Activated CD4-positive, CD25-positive, alpha-beta regulatory T cell (primary cell): ENCODE measurements around the gene IZUMO4.

Experiments
- DNase-seq, 4 experiments: peaks; one replicate each; lab custom pipeline; 2025; lab: John Stamatoyannopoulos, UW

The IZUMO4 gene

GRCh38 chr19:2059422-2060201, 37.1 kb upstream of the IZUMO4 start:
- no peak for DNase-seq

GRCh38 chr19:2060884-2061494, 35.7 kb upstream of the IZUMO4 start:
- no peak for DNase-seq

DNA sequence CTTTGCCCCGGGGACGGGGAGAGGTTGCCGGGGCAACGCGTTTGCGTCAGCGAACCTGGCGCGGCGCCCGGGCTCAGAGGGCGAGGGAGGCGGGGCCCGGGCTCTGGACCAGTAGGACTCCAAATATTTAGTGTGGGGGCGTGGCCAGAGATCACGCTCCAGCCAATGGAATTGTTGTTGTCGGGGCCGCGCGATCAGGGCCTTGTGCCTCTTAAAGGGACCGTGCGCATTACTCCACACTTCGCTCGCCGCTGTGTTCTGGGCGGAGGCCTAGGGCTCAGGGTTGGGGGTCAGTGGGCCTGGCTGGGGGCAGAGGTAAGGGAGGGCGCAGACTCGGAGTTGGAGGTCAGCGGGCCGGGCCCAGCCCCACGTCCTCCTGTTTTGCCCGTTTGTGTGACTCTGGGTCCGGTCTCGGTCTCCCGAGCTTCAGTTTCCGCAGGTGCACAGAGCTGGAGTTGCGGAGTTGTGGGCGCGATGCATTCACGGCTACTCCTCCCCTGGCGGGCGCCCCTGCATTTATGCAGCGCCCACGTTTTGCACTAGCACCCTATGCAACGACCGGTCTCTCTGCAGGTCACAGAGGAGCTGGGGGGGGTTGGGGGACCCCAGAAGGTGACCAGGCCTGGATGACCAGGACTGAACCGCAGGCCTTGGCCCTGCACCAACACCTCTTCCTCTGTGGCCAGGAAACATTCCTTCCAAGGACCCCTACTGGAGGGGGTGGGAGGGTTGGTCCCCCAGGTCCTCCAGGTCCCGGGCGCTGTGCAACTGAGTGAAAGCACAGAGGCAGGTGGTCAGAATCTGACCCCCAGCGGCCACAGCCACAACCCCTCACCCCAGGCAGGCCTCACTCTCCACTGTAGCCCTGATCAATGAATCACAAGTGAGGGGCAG, 35.0 kb upstream of the IZUMO4 start:
- peak; percentile 99 for DNase-seq

DNA sequence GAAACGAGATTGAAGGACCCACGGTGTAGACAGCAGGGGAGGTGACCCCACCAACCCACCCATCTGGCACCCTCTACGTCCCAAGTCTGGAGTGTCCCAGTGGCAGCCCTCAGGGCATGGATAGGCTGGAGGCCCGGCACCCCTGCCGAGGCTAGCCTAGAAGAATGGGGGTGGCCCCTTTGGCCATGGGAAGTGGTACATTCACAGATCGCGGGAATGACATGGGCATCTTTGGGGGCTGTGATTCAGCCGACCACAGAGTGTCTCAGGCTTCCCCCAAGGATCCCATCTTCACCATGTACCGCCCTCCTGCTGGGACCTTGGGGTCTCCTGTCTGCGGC, 34.4 kb upstream of the IZUMO4 start:
- DNase-seq: no peak

- DNase-seq: no peak
These were observed 33.9 kb upstream of the IZUMO4 start for GRCh38 chr19:2062770-2063169.

- DNase-seq: no peak
These were observed 32.9 kb upstream of the IZUMO4 start for GRCh38 chr19:2063824-2064223.

DNA sequence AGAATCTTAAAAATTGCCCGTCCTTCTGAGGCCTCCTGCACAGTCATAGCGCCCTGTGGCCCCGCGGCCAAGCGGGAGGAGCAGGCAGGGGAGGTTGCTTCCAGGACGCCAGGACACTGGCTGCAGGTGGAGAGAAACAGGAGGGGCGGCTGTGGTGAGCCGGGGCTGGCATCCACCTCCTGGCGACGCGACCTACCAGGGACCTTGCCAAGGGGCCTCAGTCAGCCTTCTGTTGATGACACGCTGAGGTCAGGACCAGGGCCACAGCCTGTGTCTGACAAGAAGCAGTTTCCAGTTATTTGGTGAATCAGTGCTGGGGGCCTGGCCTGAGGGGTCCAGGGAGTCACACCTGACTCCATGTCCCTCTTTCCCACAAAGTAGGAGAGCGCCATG, 32.3 kb upstream of the IZUMO4 start:
- DNase-seq: no peak

- no peak for DNase-seq
These were observed 31.8 kb upstream of the IZUMO4 start for GRCh38 chr19:2064788-2065524.

DNA sequence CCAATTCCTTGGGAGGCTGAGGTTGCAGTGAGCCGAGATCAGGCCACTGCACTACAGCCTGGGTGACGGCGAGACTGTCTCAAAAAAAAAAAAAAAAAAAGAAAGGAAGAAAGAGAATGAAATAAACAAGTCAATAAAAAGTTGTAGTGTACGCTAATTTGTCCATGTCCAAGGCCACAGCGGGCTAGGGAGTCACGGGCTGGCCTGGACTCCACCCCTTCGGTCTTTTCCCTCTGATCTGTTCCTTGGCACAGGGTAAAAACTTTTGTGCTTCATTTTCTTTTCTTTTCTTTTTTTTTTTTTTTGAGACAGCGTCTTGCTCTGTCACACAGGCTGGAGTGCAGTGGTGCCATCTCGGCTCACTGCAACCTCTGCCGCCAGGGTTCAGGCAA, 26.3 kb upstream of the IZUMO4 start:
- no peak for DNase-seq

GRCh38 chr19:2070986-2071673, 25.6 kb upstream of the IZUMO4 start:
- no peak for DNase-seq

DNA sequence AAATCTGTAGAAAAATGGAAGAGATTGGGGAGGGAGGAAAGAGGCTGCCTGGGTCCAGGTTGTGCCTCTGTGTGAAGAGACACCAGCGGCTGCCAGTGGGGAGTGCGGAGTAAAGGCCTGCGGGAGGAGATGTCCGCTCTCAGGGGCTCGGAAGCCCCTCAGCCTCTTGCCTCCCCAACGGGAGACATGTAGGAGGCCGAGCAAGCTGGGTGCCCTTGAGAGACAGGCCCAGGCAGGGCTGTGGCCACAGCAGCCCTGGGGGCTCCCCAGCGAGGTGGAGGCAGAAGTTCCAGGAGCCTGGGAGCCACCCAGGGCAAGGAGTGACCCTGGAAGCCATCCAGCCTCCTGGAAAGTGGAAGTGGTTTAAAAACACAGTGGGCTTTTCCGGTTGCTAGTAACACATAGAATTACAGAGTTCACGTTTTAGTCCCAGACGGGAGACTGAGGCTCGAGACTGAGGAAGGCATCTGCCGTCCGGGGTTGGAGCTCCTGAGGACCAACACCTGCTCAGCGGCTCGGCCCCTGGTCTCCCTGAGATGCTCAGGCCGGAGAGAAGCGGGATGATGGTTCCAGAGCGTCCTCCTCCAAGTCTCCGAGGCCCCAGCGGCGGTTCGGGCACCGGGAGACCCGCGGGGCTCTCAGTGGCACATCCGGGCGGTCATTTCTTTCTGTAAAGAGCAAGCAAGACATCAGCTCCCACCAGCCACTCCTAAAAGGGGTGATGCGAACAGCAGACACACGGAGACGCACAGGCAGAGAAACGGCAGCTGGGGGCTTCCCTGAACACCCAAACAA, 23.8 kb upstream of the IZUMO4 start:
- no peak for DNase-seq

- DNase-seq: no peak
These were observed 20.2 kb upstream of the IZUMO4 start for GRCh38 chr19:2076526-2076944.

DNA sequence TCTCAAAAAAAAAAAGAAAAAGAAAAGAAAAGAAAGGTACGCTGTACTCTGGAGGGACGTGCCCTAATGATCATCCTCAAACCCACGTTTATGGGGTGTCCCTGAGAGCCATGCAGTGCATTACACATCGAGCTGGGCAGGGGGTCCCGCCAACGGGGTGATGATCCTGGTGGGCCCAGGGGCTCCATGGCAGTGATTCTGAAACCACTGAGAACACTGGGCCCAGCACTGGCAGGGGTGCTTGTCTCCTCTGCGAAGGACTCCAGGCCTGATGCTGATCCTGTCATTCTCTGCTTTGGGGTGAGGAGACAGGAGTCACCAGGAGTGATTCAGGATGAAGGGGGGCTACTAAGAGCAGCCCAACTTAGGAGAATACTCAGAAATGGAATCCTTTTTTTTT, 19.3 kb upstream of the IZUMO4 start:
- DNase-seq: no peak

DNA sequence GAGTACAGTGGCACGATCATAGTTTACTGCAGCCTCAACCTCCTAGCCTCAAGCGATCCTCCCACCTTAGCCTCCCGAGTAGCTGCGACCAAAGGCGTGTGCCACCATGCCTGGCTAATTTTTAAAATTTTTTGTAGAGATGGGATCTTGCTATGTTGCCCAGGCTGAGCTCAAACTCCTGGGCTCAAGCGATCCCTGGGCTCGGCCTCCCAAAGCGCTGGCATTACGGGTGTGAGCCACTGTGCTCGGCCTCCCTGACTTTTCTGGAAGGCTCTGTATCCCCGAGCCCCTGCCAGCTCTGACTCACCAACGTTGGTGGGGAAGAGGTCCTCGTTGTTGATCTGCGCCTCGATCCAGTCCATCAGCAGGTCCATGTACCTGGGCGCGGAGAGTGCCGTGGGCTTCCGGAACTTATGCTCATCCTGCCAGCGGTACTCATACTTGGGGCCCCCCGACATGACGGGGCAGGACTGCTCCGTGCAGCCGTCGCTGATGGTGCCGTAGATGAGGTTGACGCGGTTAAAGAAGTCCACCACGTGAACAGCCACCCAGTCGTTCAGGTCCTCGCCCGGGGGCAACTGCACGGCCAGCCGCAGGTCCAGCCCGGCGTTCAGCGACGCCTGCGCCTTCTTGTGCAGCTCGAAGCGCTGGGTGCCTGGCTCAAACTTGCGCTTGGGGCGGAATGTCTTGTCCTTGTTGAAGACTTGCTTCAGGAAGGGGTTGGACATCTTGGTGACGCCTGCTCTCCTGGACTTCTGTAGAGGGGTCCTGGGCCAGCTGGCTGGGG, 18.7 kb upstream of the IZUMO4 start:
- DNase-seq: no peak

DNA sequence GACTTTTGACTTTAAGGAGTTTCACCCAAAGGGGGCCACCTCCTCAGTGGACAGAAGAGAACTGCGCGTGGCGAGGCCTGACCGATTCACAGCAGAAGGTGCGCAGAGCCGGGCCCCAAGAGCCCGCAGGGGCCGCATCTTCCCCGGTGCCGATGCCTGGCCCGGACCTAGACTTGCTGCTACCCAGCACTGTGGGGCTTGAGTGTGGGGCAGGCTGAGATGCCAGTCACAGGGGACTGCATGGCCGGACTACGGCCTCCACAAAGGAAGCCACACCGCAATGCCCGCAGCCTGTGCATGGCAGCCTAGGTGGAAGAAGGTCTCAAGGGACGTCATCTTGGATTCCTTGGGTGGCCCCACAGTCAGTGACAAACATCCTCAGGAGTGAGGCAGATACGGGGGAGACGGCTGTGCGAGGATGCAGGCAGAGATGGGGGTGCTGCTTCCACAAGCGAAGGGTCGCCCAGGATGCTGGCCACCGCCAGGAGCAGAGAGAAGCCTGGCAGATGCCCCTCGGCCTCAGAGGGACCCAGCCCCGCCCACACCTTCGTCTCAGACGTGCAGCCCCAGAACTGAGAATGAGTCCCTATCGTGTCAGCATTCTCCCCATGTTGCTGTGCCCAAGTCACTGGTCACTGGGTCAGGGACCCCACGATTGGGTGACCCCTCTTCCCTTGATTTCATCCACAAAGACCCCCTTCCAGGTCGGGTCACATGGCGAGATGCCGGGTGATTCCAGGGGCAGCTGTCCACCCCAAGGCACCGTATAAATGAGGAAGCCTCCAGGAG, 17.4 kb upstream of the IZUMO4 start:
- DNase-seq: no peak

DNA sequence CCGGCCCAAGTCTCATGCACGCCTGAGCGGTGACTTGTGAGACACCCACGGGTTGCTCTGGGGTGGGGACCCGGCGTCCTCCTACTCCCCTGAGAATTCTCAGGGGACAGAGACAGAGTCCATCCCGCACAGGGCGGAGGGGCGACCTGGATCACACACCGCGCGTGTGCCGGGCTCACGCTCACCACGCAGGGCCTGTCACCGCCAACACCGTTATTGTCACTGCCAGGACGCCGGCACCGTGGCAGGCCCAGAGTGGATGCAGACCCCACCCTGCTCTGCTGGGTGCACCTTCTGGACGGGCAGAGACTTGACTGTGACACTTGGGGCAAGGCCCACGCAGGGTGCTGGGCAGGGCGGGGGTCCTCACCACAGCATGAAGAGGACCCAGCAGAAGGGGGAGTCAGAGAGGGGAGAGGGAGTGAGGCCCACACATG, 16.8 kb upstream of the IZUMO4 start:
- no peak for DNase-seq

DNA sequence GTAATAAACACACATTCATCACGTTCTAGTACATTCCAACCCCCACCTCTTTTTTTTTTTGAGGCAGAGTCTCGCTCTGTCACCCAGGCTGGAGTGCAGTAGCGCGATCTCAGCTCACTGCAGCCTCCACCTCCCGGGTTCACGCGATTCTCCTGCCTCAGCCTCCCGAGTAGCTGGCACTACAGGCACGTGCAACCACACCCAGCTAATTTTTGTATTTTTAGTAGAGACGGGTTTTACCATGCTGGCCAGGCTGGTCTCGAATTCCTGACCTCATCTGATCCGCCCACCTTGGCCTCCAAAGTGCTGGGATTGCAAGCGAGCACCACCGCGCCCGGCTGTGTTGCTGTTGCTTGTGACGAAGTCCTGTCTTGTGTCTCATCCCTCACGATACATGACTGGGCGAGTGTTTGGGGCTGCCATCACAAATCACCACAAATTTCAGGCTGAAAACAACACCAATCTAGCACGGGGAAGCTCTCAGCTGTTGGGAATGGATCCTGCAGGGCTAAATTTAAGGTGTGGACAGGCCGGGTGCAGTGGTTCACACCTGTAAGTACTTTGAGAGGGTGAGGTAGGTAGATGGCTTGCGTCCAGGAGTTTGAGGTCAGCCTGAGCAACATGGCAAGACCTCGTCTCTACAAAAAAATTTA, 16.3 kb upstream of the IZUMO4 start:
- no peak for DNase-seq
